ENCODE results near the gene MRPL14. TPM values are rescaled to one million over a fixed set of nuclear protein-coding genes. Genes with fewer than 3 reads are reported as not detected.

Gene MRPL14
- polyA plus RNA-seq, 3 donors, result 40.6 to 54.9 (median 44.4) TPM

GRCh38 chr6:44064089-44064947 is 62.9 kb downstream of the MRPL14 start:
- no peak for DNase-seq (ENCODE audit: extremely low read depth in 1 of 11, low read depth in 9 of 11, low spot score in 4 of 11)

- no peak for DNase-seq (ENCODE audit: extremely low read depth in 1 of 11, low read depth in 9 of 11, low spot score in 4 of 11)
These were observed 63.6 kb downstream of the MRPL14 start for GRCh38 chr6:44063561-44064059.

Other genes starting within 250 kb of the MRPL14 start
- 10 to 100 TPM; 30.2 to 39.3 (median 34.7) TPM for gene TMEM63B, start 102 bp upstream of the MRPL14 start, polyA plus RNA-seq (ENCODE audit: insufficient read length in 3 of 3)
- under 1 TPM in 2 of 3 donors, not detected in 1; 0.14 to 0.20 TPM for gene CAPN11, start 31.4 kb upstream of the MRPL14 start, polyA plus RNA-seq (ENCODE audit: insufficient read length in 3 of 3)
- gene MYMX, start 89.5 kb upstream of the MRPL14 start, polyA plus RNA-seq (ENCODE audit: insufficient read length in 3 of 3), result under 1 TPM; 0.23 to 0.59 (median 0.24) TPM
- gene SLC29A1, start 96.1 kb upstream of the MRPL14 start, polyA plus RNA-seq (ENCODE audit: insufficient read length in 3 of 3), result 10 to 100 TPM; 29.5 to 36.6 (median 34.3) TPM
- gene HSP90AB1, start 119.6 kb upstream of the MRPL14 start, polyA plus RNA-seq (ENCODE audit: insufficient read length in 3 of 3), result 1,000 to 10,000 TPM; 1,185 to 1,258 (median 1,228) TPM
- gene SLC35B2, start 130.1 kb upstream of the MRPL14 start, polyA plus RNA-seq (ENCODE audit: insufficient read length in 3 of 3), result 10 to 100 TPM; 46.7 to 56.2 (median 48.8) TPM
- gene NFKBIE, start 138.1 kb upstream of the MRPL14 start, polyA plus RNA-seq (ENCODE audit: insufficient read length in 3 of 3), result 10 to 100 TPM; 10.3 to 13.4 (median 13.4) TPM
- 1 to 10 TPM in 1 of 3 donors, under 1 TPM in 2; 0.59 to 1.0 (median 0.98) TPM for gene TMEM151B, start 143.0 kb upstream of the MRPL14 start, polyA plus RNA-seq (ENCODE audit: insufficient read length in 3 of 3)
- 10 to 100 TPM; 13.1 to 19.7 (median 19.2) TPM for gene AARS2, start 185.9 kb upstream of the MRPL14 start, polyA plus RNA-seq (ENCODE audit: insufficient read length in 3 of 3)
- not detected for gene SPATS1, start 215.2 kb upstream of the MRPL14 start, polyA plus RNA-seq (ENCODE audit: insufficient read length in 3 of 3)

Measured in renal cortex interstitium (tissue), 11 donors.